SH-SY5Y (cell line): ENCODE data around the gene CD80.

Experiments used
- GATA2 ChIP-seq: IDR thresholded peaks from 2 replicates; pipeline ENCODE4 v1.6.1; 2011; ENCODE audit warnings: mild to moderate bottlenecking, low read depth, low read length
- GATA3 ChIP-seq: IDR thresholded peaks from 2 replicates; pipeline ENCODE4 v1.6.1; 2011; ENCODE audit warnings: low read depth, mild to moderate bottlenecking, low read length, moderate library complexity

GRCh38 chr3:119558626-119559317, 642 bp downstream of the CD80 start:
- no peak for TF ChIP-seq GATA2
- TF ChIP-seq GATA3 = no peak
